NT2/D1 (cell line): Measurements from ENCODE around the gene ZNF652.

ENCODE experiments used
- SUZ12 ChIP-seq: IDR thresholded peaks from 2 replicates; pipeline ENCODE4 v1.6.1; 2011; ENCODE audit not compliant: insufficient read length, insufficient read depth; ENCODE audit errors: extremely low read depth
- YY1 ChIP-seq: IDR thresholded peaks from 2 replicates; pipeline ENCODE4 v1.6.1; 2011; ENCODE audit not compliant: insufficient read length, insufficient read depth
- ZNF274 ChIP-seq: IDR thresholded peaks from 2 replicates; pipeline ENCODE4 v1.6.1; 2011; ENCODE audit warnings: mild to moderate bottlenecking, low read depth, low read length

DNA sequence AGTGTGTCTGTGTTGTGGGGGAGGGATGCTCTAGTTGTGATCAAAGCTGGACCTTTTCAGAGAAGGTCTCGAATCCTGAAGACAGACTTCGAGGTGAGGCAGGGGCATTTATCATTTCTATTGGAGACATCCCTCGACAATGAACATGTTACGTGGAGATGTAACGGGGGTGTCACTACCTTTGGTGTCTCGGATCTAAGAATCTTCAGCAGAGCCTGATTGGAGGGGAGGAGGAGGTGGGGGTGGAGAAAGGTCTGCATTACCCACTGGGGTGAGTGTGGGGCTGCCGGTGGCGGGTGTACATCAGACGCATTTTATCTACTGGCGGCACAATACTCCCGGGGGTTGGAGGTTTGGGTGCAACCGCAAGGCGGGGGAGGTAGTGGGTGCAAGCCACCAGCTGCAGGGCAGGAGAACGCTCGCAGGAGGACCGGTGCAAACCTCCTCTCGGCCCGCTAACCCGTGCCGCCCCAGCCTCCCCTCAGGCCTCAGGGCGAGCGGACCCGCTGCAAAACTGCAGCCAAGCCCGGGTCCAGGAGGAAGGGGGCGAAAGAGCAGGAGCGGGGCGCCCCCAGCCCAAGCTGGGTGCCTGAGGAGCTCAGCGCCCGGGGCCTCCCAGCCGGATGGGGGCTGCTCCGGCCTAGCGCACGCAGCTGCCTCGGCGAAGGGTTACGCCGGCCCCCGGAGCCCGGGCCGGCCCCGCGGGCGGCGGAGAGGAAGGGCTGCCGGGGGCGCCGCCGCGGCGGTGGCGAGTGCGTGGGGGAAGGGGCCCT lies 735 bp downstream of the ZNF652 start:
- no peak for TF ChIP-seq YY1
- TF ChIP-seq ZNF274, result no peak
- TF ChIP-seq SUZ12, result no peak
